ENCODE results near the gene GPANK1.

GPANK1 gene

GRCh38 chr6:31620586-31621319, 44.0 kb downstream of the GPANK1 start, which contains the start of gene PRRC2A:
Gene PRRC2A, plus strand, starts transcription at chr6:31620715. Its CDS starts 2,075 bp downstream, at chr6:31622790.
- DNase-seq (ENCODE audit: low spot score) = peak; percentile 98
- TF ChIP-seq CTCF (IDR thresholded peaks at IDR 0.05; ENCODE audit: extremely low read depth, missing control alignments) = no peak

- DNase-seq (ENCODE audit: low spot score) = peak; percentile 84
- no peak for TF ChIP-seq CTCF (IDR thresholded peaks at IDR 0.05; ENCODE audit: extremely low read depth, missing control alignments)
These were observed 44.8 kb downstream of the GPANK1 start for GRCh38 chr6:31619805-31620585.

GRCh38 chr6:31617010-31617409, 47.8 kb downstream of the GPANK1 start:
- no peak for TF ChIP-seq CTCF (IDR thresholded peaks at IDR 0.05; ENCODE audit: extremely low read depth, missing control alignments)
- DNase-seq (ENCODE audit: low spot score) = no peak

GRCh38 chr6:31615748-31616147, 49.0 kb downstream of the GPANK1 start:
- no peak for TF ChIP-seq CTCF (IDR thresholded peaks at IDR 0.05; ENCODE audit: extremely low read depth, missing control alignments)
- no peak for DNase-seq (ENCODE audit: low spot score)

GRCh38 chr6:31614684-31615578, 49.9 kb downstream of the GPANK1 start, which contains the start of gene AIF1:
Gene AIF1, plus strand, starts transcription at chr6:31615234. Its CDS starts 96 bp downstream, at chr6:31615330.
- TF ChIP-seq CTCF (IDR thresholded peaks at IDR 0.05; ENCODE audit: extremely low read depth, missing control alignments) = no peak

GRCh38 chr6:31614075-31614619, 50.6 kb downstream of the GPANK1 start:
- DNase-seq (ENCODE audit: low spot score) = peak; percentile 77
- TF ChIP-seq CTCF (IDR thresholded peaks at IDR 0.05; ENCODE audit: extremely low read depth, missing control alignments) = no peak

More at GRCh38 chr6:31614684-31615578, 49.9 kb downstream of the GPANK1 start, which contains the start of gene AIF1:
- no peak for DNase-seq (ENCODE audit: low spot score)

All from GM20000 (cell line).